Activated CD4-positive, alpha-beta T cell treated with anti-CD3 and anti-CD28 coated beads for 24 hours (primary cell): ENCODE results near the gene NUP133.
"Not testable (repeated sequence)": the region's sequence is repeated elsewhere in the genome, so short reads cannot be mapped to it uniquely, and the experiment has no call there.

ENCODE experiments used
- DNase-seq, 2 donors: peaks; one replicate each; pipeline ENCODE4 v3.0.0-alpha.2; 2020; ENCODE audit warnings: low read depth in 2 of 2

The NUP133 gene

GRCh38 chr1:229507951-229508822, at the start of gene NUP133:
TSS of gene NUP133 (minus strand) at chr1:229508341. CDS start at chr1:229508249, 92 bp downstream.
- DNase-seq, result peak; percentile 99

DNA sequence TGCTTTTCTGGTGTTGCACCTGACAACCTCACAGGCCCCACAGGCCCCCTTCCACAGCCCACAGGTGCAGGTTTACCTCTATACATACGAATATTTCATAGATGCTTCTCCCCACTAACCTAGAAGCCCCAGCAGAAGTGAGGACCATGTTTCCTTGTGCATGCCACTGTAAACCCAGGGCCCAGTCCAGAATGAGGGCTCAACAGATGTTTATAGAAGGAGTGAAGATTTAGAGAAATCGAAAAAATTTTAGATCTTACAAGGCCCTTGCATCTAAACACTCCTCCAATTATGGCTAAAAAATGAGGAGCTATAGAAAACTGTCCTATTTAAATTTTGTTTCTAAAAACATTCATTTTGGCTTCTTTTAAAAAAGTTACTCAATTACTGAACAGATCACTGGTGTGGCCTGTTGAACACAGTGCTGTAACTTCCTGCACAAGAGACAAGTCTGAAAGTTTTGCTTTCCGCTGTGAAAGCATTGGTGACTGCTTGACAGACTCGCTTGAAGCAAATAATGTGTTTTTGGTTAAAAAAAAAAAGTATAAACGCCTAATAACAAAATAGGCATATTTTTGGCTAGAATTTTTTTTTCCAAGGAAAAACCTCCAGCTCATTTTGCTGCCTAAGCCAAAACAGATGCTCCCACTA, 49.2 kb upstream of the NUP133 start:
- DNase-seq, result no peak

- no peak for DNase-seq
Observed at GRCh38 chr1:229554886-229555621, 46.9 kb upstream of the NUP133 start.

GRCh38 chr1:229553621-229554130, 45.5 kb upstream of the NUP133 start:
- no peak for DNase-seq

GRCh38 chr1:229552732-229553131, 44.6 kb upstream of the NUP133 start:
- DNase-seq, result no peak

- DNase-seq, result no peak
Observed at GRCh38 chr1:229550812-229551567, 42.8 kb upstream of the NUP133 start.

GRCh38 chr1:229547542-229547941, 39.4 kb upstream of the NUP133 start:
- DNase-seq, result no peak

DNA sequence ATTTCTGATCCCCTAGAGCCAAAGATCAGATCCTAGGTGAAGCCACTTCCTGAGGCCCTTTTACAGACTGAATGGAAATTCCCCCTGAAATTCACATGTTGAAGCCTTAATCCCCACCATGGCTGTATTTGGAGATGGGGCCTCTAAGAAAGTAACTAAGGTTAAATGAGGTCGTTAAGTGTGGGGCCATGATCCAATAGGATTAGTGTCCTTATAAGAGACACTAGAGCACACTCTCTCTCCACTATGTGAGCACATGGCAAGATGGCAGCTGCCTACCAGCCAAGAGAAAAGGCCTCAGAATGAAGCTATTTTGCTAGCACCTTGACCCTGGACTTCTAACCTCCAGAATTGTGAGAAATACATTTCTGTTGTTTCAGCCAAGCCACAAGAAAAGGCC, 36.4 kb upstream of the NUP133 start:
- DNase-seq, result no peak

- no peak for DNase-seq
Observed at GRCh38 chr1:229539863-229540506, 31.8 kb upstream of the NUP133 start.

GRCh38 chr1:229538945-229539344, 30.8 kb upstream of the NUP133 start:
- no peak for DNase-seq

- no peak for DNase-seq
Observed at GRCh38 chr1:229537894-229538293, 29.8 kb upstream of the NUP133 start.

DNA sequence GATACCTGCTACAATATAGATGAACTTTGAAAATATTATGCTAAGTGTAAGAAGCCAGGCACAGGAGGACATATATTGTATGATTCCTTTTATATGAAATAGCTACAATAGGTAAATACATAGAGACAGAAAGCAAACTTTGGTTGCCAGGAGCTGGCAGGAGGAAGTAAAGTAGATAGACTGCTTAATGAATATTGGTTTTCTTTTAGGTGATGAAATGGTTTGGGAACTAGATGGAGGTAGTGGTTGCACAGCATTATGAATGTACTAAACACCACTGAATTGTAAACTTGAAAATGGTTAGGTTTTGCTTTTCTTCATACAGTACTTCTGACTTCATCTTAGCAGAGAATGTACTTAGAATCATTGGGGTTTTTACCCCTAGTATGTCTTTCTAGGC, 28.8 kb upstream of the NUP133 start:
- DNase-seq, result no peak

GRCh38 chr1:229535230-229535629, 27.1 kb upstream of the NUP133 start:
- DNase-seq, result no peak

- no peak for DNase-seq
Observed at GRCh38 chr1:229531326-229531725, 23.2 kb upstream of the NUP133 start.

- no peak for DNase-seq
Observed at GRCh38 chr1:229529639-229530038, 21.5 kb upstream of the NUP133 start.

DNA sequence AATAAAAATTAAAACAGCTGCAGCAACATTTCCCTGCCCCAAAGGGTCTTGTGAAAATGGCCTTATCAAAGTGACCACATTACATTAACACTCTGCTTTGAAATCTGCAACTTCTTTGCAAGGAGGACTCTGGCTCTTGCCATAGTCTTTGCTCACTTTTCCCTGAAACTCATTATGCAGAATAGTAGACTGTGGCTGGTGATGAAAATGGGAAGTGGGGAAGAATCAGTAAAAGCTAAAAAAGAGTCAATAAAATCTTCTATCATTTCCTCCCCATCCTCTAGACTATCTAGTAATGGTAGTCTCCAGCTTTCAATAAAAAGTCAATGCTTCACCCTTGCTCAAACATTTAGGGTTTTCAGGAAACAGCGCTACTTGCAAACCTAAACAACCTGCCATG, 18.6 kb upstream of the NUP133 start:
- no peak for DNase-seq

DNA sequence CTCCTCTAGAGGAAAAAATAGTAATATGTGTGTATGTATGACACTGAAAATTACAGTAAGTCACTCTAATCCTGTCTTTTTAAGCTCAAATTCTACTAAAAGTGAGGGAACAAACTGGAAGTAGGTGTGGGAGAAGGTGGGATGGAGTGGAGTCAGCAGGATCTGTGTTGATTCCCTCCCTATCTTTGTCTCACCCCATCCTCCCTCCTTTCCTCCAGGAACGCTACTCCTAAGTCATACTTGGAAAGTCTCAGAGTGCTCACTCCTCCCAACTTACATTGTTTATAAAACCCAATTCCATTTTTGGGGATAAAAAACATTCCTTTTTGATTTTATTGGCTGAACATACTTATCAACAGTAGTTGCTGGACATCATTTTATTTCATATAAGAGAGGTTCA, 14.9 kb upstream of the NUP133 start:
- no peak for DNase-seq

DNA sequence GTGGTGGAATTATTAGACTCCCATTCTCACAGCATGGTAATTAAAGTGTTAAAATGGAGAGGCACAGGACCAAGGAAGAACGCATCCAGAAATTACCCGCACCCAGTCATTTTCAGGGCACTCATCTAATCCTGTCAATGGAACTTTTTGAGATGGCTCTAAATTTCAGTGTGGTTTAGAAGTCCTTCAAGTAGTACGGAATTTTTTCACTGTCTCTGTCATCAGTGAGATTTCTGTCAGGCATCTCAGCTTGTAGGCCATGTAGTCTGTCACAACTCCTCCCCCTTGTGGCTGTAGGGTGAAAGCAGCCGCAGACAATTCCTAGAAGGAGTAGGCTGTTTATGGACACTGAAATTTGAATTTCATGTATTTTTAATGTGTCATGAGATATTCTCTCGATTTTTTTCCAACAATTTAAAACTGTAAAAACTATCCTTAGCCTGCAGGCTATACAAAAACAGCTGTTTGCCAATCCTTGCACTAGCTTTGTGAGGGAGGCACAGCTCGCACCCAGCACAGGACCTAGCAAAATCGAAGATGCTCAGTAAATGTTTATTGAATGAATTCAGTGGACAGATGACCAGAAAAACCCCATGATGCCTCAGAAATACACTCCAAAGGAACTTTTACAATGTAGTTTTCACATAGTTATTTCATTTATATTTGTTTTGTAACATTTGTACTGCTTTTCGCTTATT, 6.6 kb upstream of the NUP133 start:
- peak in 1 of 2 donors; percentile 38 for DNase-seq

- not testable (repeated sequence) for DNase-seq
Observed at GRCh38 chr1:229511625-229512024, 3.5 kb upstream of the NUP133 start.

GRCh38 chr1:229511201-229511600, 3.1 kb upstream of the NUP133 start:
- not testable (repeated sequence) for DNase-seq
